ENCODE data around the gene AGRN.

Gene AGRN

DNA sequence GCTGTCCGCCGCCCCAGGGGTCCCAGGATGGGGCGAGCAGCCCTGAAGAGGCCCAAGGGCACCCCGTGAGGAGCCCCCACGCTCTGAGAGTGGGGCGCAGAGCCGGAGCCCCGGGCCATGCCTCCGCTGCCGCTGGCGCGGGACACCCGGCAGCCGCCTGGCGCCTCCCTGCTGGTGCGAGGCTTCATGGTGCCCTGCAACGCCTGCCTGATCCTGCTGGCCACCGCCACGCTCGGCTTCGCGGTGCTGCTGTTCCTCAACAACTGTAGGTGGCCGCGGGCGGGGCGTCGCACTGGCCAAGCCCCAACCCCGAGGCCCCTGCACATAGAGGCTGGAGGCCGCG lies 14.5 kb downstream of the AGRN start:
- Mint-ChIP-seq H3K4me1 (peaks cover 16% of the 10 kb centered on the region), H3K4me3 (peak overlapping the region; percentile 69), H3K36me3 (ENCODE audit: low read depth) (no peaks in the 10 kb centered on the region), H3K27ac (no peak overlapping the region), H3K27me3 (ENCODE audit: low read depth, poor library complexity) (peaks cover 57% of the 10 kb centered on the region), H3K9me3 (no peaks in the 10 kb centered on the region)
- TF ChIP-seq CTCF (IDR thresholded peaks at IDR 0.05) = no peak
- no peak for DNase-seq

DNA sequence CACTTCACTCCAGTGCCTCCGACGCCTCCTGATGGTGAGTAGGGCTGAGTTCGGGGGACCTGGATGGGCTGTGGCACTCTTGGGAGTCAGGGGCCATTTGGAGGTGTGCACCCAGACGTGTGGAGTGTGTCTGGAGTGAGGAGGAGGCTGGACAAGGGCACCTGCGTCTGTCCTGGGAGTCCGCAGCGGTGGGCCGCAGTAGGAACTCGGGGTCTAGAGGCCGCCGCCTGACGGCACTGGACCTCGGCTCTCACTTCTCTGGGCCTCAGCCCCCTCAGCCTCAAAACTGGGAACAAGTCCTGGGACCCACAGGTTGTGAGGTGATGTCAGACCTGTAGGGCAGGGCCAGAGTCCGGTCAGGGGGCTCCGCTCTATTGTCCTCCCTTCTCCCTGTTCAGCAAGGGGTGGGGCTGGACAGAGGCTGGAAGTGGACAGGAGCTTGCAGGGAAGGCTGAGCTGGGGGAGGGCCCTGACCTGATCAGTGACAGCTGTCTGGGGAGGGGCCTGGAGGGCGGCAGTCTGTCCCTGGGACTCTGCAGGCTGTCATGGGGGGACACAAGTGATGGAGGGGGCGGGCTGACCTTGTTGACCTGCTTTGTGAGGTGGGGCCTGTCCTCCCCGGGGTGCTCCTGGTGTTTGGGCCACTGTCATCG lies 15.5 kb downstream of the AGRN start:
- no peak for TF ChIP-seq CTCF (IDR thresholded peaks at IDR 0.05)
- H3K27me3 Mint-ChIP-seq (ENCODE audit: low read depth, poor library complexity) = peaks cover 66% of the 10 kb centered on the region
- DNase-seq = no peak
- peak overlapping the region; percentile 32 for H3K4me3 Mint-ChIP-seq
- H3K27ac Mint-ChIP-seq = no peak overlapping the region
- no peaks in the 10 kb centered on the region for H3K36me3 Mint-ChIP-seq (ENCODE audit: low read depth)
- H3K4me1 Mint-ChIP-seq = peaks cover 22% of the 10 kb centered on the region
- H3K9me3 Mint-ChIP-seq = no peaks in the 10 kb centered on the region

- Mint-ChIP-seq H3K27ac (no peak overlapping the region), H3K4me1 (peaks cover 12% of the 10 kb centered on the region), H3K9me3 (no peaks in the 10 kb centered on the region), H3K36me3 (ENCODE audit: low read depth) (no peaks in the 10 kb centered on the region), H3K27me3 (ENCODE audit: low read depth, poor library complexity) (peaks cover 58% of the 10 kb centered on the region), H3K4me3 (no peak overlapping the region)
- TF ChIP-seq CTCF (IDR thresholded peaks at IDR 0.05) = no peak
- no peak for DNase-seq
Measured at GRCh38 chr1:1037366-1038327, 17.7 kb downstream of the AGRN start.

- peak overlapping the region; percentile 31 for H3K4me3 Mint-ChIP-seq
- TF ChIP-seq CTCF (IDR thresholded peaks at IDR 0.05) = no peak
- H3K9me3 Mint-ChIP-seq = no peaks in the 10 kb centered on the region
- peaks cover 4% of the 10 kb centered on the region for H3K36me3 Mint-ChIP-seq (ENCODE audit: low read depth)
- no peak for DNase-seq
- H3K4me1 Mint-ChIP-seq = peaks cover 12% of the 10 kb centered on the region
- peaks cover 58% of the 10 kb centered on the region for H3K27me3 Mint-ChIP-seq (ENCODE audit: low read depth, poor library complexity)
- no peak overlapping the region for H3K27ac Mint-ChIP-seq
Measured at GRCh38 chr1:1038694-1039093, 18.8 kb downstream of the AGRN start.

DNA sequence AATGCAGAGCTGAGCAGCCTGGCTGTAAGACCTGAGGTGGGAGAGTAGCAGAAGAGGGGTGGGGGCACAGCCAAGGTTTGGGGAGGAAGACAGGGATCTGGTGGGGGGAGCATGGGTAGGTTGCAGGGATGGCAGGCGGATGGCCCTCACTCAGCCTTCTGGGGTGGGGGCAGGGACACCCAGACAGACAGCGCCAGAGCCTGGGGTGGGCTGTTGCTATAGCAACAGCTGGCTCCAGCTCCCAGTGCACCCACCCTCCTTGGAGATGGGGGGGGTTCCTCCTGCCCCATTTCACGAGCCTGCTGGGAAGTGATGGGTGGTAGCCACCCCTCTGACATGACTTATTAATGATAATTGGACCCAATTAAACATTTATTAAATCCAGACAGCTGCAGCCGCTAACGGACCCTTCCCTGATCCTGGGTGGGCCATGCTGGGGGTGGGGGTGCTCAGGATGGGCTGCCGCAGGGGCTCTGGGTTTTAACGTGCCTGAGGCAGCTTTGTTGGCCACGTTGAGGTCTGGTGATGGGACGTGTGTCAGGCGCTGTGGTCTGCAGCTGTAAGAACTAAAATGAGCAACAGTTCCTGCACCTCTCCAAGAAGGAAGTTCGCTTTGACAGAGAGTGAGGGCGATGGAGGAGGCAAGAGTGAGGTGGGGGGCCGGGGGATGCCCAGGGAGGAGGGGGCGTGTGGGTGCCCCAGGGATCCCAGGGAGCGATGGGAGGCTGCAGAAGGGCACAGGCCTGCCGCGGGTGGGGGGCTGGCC lies 19.4 kb downstream of the AGRN start:
- Mint-ChIP-seq H3K4me1 (peaks cover 12% of the 10 kb centered on the region), H3K4me3 (peak overlapping the region; percentile 72), H3K9me3 (no peaks in the 10 kb centered on the region), H3K27ac (no peak overlapping the region), H3K27me3 (ENCODE audit: low read depth, poor library complexity) (peaks cover 57% of the 10 kb centered on the region), H3K36me3 (ENCODE audit: low read depth) (peaks cover 4% of the 10 kb centered on the region)
- no peak for DNase-seq
- no peak for TF ChIP-seq CTCF (IDR thresholded peaks at IDR 0.05)

Measured in nephron progenitor cell (in vitro differentiated cells).